CD14-positive monocyte (primary cell): ENCODE results near the gene ATOH8. TPM values are rescaled to one million over a fixed set of nuclear protein-coding genes. Genes with fewer than 3 reads are reported as not detected.

ENCODE experiments used
- DNase-seq, 3 donors: peaks; one replicate each; pipeline ENCODE4 v3.0.0-alpha.2; 2011 to 2022
- H2AFZ ChIP-seq: 2 replicates; pipeline ENCODE4 v1.6.0; 2012; ENCODE audit warnings: mild to moderate bottlenecking, low read depth, low read length, inconsistent platforms; ENCODE audit not compliant: insufficient read depth, poor library complexity, severe bottlenecking
- H3K27ac ChIP-seq, 2 donors: 1 replicate in 1 of 2; 2 replicates in 1 of 2; pipeline ENCODE4 v1.5.1; 2012 to 2013; ENCODE audit warnings: low read length in 2 of 2, control low read depth in 1 of 2, inconsistent platforms in 1 of 2, low read depth in 1 of 2, mild to moderate bottlenecking in 1 of 2
- H3K27me3 ChIP-seq, 2 donors: one replicate each; pipeline versions ENCODE4 v1.6.0 to v1.6.1; 2011 to 2013; ENCODE audit warnings: low read length in 2 of 2; ENCODE audit not compliant: control insufficient read depth in 2 of 2, insufficient read depth in 2 of 2
- H3K36me3 ChIP-seq, 2 donors: replicated peaks in 1 of 2; 1 replicate in 1 of 2; 2 replicates in 1 of 2; pipeline versions ENCODE4 v1.5.1 to v1.6.1; 2012 to 2013; ENCODE audit warnings: low read length in 2 of 2, control low read depth in 1 of 2, inconsistent platforms in 1 of 2, mild to moderate bottlenecking in 1 of 2; ENCODE audit not compliant: insufficient read depth in 2 of 2, control insufficient read depth in 1 of 2
- H3K4me1 ChIP-seq, 2 donors: 1 replicate in 1 of 2; 2 replicates in 1 of 2; pipeline versions ENCODE4 v1.5.1 to v1.6.1; 2012 to 2013; ENCODE audit warnings: low read length in 2 of 2, control low read depth in 1 of 2, inconsistent platforms in 1 of 2, mild to moderate bottlenecking in 1 of 2, moderate library complexity in 1 of 2; ENCODE audit not compliant: insufficient read depth in 2 of 2, control insufficient read depth in 1 of 2
- H3K4me2 ChIP-seq: replicated peaks from 2 replicates; pipeline ENCODE3; 2012; ENCODE audit warnings: low read length, moderate library complexity, mild to moderate bottlenecking; ENCODE audit not compliant: poor library complexity, severe bottlenecking; ENCODE audit errors: extremely low read depth
- H3K4me3 ChIP-seq, 3 experiments: fragments of 200-600 bp in 1 of 3; sonication (generic) in 1 of 3; replicated peaks in 1 of 3; 1 replicate in 2 of 3; 2 replicates in 1 of 3; pipeline ENCODE4 v1.5.1; 2011 to 2013; ENCODE audit warnings: low read length in 3 of 3, mild to moderate bottlenecking in 3 of 3, control low read depth in 2 of 3, low read depth in 2 of 3, inconsistent platforms in 1 of 3, moderate library complexity in 1 of 3
- H3K79me2 ChIP-seq: 2 replicates; pipeline ENCODE4 v1.6.0; 2012; ENCODE audit warnings: mild to moderate bottlenecking, control low read depth, inconsistent platforms, low read length, moderate library complexity; ENCODE audit not compliant: insufficient read depth
- H3K9ac ChIP-seq: 2 replicates; pipeline ENCODE4 v1.6.0; 2017; ENCODE audit warnings: low read length, mild to moderate bottlenecking; ENCODE audit not compliant: insufficient read depth, poor library complexity, severe bottlenecking
- H3K9me3 ChIP-seq, 2 donors: replicated peaks in 1 of 2; 1 replicate in 1 of 2; 2 replicates in 1 of 2; pipeline versions ENCODE4 v1.5.1 to v1.6.1; 2012 to 2013; ENCODE audit warnings: low read length in 2 of 2, control low read depth in 1 of 2; ENCODE audit not compliant: control insufficient read depth in 1 of 2, insufficient read depth in 1 of 2
- H4K20me1 ChIP-seq: 2 replicates; pipeline ENCODE4 v1.6.0; 2012; ENCODE audit warnings: mild to moderate bottlenecking, low read length, control low read depth, moderate library complexity; ENCODE audit not compliant: insufficient read depth
- H3K27ac Mint-ChIP-seq, 7 donors: one replicate each; pipeline ENCODE4 v1.8.0; 2020; ENCODE audit warnings: mild to moderate bottlenecking in 7 of 7, mixed read lengths in 7 of 7, moderate library complexity in 6 of 7, inconsistent platforms in 2 of 7
- H3K27me3 Mint-ChIP-seq, 3 donors: one replicate each; pipeline ENCODE4 v1.8.0; 2021 to 2022; ENCODE audit warnings: low read depth in 3 of 3, mild to moderate bottlenecking in 3 of 3, mixed read lengths in 3 of 3, moderate library complexity in 3 of 3, inconsistent platforms in 1 of 3
- H3K36me3 Mint-ChIP-seq, 2 donors: one replicate each; pipeline ENCODE4 v1.8.0; 2020; ENCODE audit warnings: mixed read lengths in 2 of 2, inconsistent platforms in 1 of 2, mild to moderate bottlenecking in 1 of 2
- H3K4me1 Mint-ChIP-seq: one replicate; pipeline ENCODE4 v1.8.0; 2020; ENCODE audit warnings: mild to moderate bottlenecking, mixed read lengths
- H3K4me3 Mint-ChIP-seq, 2 donors: one replicate each; pipeline ENCODE4 v1.8.0; 2020; ENCODE audit warnings: mild to moderate bottlenecking in 2 of 2, mixed read lengths in 2 of 2, moderate library complexity in 1 of 2
- H3K9me3 Mint-ChIP-seq, 7 donors: one replicate each; pipeline ENCODE4 v1.8.0; 2020 to 2022; ENCODE audit warnings: mixed read lengths in 7 of 7, mild to moderate bottlenecking in 6 of 7, moderate library complexity in 6 of 7, inconsistent platforms in 2 of 7
- CTCF ChIP-seq: fragments of 200-600 bp; IDR thresholded peaks from one replicate; pipeline ENCODE4 v1.8.0; 2022; ENCODE audit warnings: antibody characterized with exemption, mild to moderate bottlenecking
- WGBS: methylation state at CpG from one replicate; pipeline ENCODE4 v1.1.5; 2013; ENCODE audit warnings: missing lambda C conversion rate; ENCODE audit not compliant: insufficient coverage; 5-methylcytosine and 5-hydroxymethylcytosine counted together
- intact Hi-C, 2 donors: fragments of 100-400 bp; cut with micrococcal nuclease; formaldehyde crosslinking; loops; one replicate each; pipeline versions ENCODE4 v1.15.0 to v1.15.1; 2023
- polyA minus RNA-seq: library from RNA; depleted of rRNA, polyadenylated mRNA; stranded (reverse); fragments of >200 nt; gene quantifications from 2 replicates; pipeline ENCODE4 v1.2.3, GENCODE V29; 2012
- polyA plus RNA-seq, 3 donors: library from polyadenylated mRNA; depleted of rRNA in 1 of 3; unstranded in 2 of 3; stranded (reverse) in 1 of 3; fragments of 300-500 nt in 2 of 3; fragments of >200 nt in 1 of 3; fragmentation: Illumina TruSeq in 2 of 3; gene quantifications; 1 replicate in 2 of 3; 2 replicates in 1 of 3; pipeline ENCODE4 v1.2.3, GENCODE V29; 2012 to 2021
- total RNA-seq, 12 experiments: library from RNA in 1 of 12; stranded (reverse) in 1 of 12; fragments of 120-200 nt in 1 of 12; gene quantifications; one replicate each; pipeline ENCODE4 v1.2.4 and lab custom pipeline; 2013 to 2026; ENCODE audit warnings: mixed read lengths in 6 of 12, inconsistent platforms in 1 of 12

The ATOH8 gene
- total RNA-seq (2013): 4.4 TPM
- polyA plus RNA-seq (1 to 10 TPM; 2.0 to 3.9 (median 2.1) TPM), polyA minus RNA-seq (7.9 and 9.7 TPM in 2 replicates), total RNA-seq (lab: John Stamatoyannopoulos, UW) (0.75 to 5.9 (median 2.8) reads per million in 11 experiments)

- Mint-ChIP-seq H3K4me1 (peaks cover 51% of the 10 kb centered on the region), H3K4me3 (peak within 1 kb of the TSS; percentile 92 to 95), H3K27ac (peak within 1 kb of the TSS in 5 of 7 donors; percentile 24 to 62 (median 35)), H3K27me3 (peaks cover 53 to 70% (median 68%) of the 10 kb centered on the region in 3 donors), H3K36me3 (peaks cover 10 to 12% of the 10 kb centered on the region in 2 donors), H3K9me3 (peaks cover 0 to 33% (median 2%) of the 10 kb centered on the region in 7 donors)
- no peaks in the 10 kb centered on the region for H3K79me2 ChIP-seq
- H3K27me3 ChIP-seq: peaks cover 36 to 53% of the 10 kb centered on the region in 2 donors
- no peak for TF ChIP-seq CTCF
- peak within 1 kb of the TSS; percentile 93 for H3K4me2 ChIP-seq
- no peaks in the 10 kb centered on the region for H3K36me3 ChIP-seq
- intact Hi-C loops: no loop called here
- peak within 1 kb of the TSS; percentile 88 for H2AFZ ChIP-seq
- peak within 1 kb of the TSS; percentile 59 for H3K9ac ChIP-seq
- WGBS: under 1% methylated on average over 75 of the region's 81 CpGs
- H3K4me1 ChIP-seq: peaks cover 34 to 59% of the 10 kb centered on the region in 2 donors
- DNase-seq: peak; percentile 45 to 67 (median 60)
- peaks cover 20% of the 10 kb centered on the region for H4K20me1 ChIP-seq
- H3K27ac ChIP-seq: no peak within 1 kb of the TSS
- peak within 1 kb of the TSS; percentile 51 to 84 (median 61) for H3K4me3 ChIP-seq
- H3K9me3 ChIP-seq: peaks cover 0 to 6% of the 10 kb centered on the region in 2 donors
Observed at GRCh38 chr2:85753525-85754312, at the start of gene ATOH8. TSS of gene ATOH8 (plus strand) at chr2:85753991. CDS start at chr2:85754190, 199 bp downstream.

GRCh38 chr2:85704038-85704437 lies 49.8 kb upstream of the ATOH8 start:
- peaks cover 99 to 100% of the 10 kb centered on the region in 2 donors for H3K4me1 ChIP-seq
- H2AFZ ChIP-seq: no peak overlapping the region
- H3K4me3 ChIP-seq: no peak overlapping the region
- no CpG with 5 or more reads among the region's 3 CpGs for WGBS
- TF ChIP-seq CTCF: no peak
- H3K27me3 ChIP-seq: no peaks in the 10 kb centered on the region
- peaks cover 82% of the 10 kb centered on the region for H3K4me1 Mint-ChIP-seq
- intact Hi-C loops: loop anchor here in 1 of 2 donors (5.0 kb wide), 1 partner anchor 117 kb away; no protein-coding TSS in a partner anchor
- DNase-seq: no peak
- H3K36me3 ChIP-seq: no peaks in the 10 kb centered on the region
- H3K9ac ChIP-seq: peak overlapping the region; percentile 55
- H3K27me3 Mint-ChIP-seq: no peaks in the 10 kb centered on the region
- H4K20me1 ChIP-seq: no peaks in the 10 kb centered on the region
- peak overlapping the region; percentile 97 to 99 for H3K27ac ChIP-seq
- no peaks in the 10 kb centered on the region for H3K79me2 ChIP-seq
- H3K36me3 Mint-ChIP-seq: peaks cover 3 to 5% of the 10 kb centered on the region in 2 donors
- no peaks in the 10 kb centered on the region for H3K9me3 ChIP-seq
- peak overlapping the region; percentile 97 to 100 (median 99) for H3K27ac Mint-ChIP-seq
- H3K9me3 Mint-ChIP-seq: peaks cover 0 to 4% (median 2%) of the 10 kb centered on the region in 7 donors
- H3K4me2 ChIP-seq: peak overlapping the region; percentile 64
- no peak overlapping the region for H3K4me3 Mint-ChIP-seq
